Tongue (tissue), 2 donors: Measurements from ENCODE around the gene SLC8B1. TPM values are rescaled to one million over a fixed set of nuclear protein-coding genes. Genes with fewer than 3 reads are reported as not detected.

ENCODE experiments used
- DNase-seq: peaks from one replicate; pipeline ENCODE4 v3.0.0-alpha.2; 2015
- total RNA-seq: library from RNA; depleted of rRNA; stranded (reverse); fragments of >200 nt; gene quantifications from one replicate; pipeline ENCODE4 v1.2.3, GENCODE V29; 2014

The SLC8B1 gene
- 18.5 TPM for total RNA-seq

GRCh38 chr12:113334786-113335539 lies at the start of gene SLC8B1:
Gene SLC8B1, minus strand, starts transcription at chr12:113335109. Its CDS starts 2,231 bp downstream, at chr12:113332878.
- DNase-seq = peak; percentile 88

- DNase-seq = no peak
Measured at GRCh38 chr12:113382206-113382605, 47.3 kb upstream of the SLC8B1 start.

GRCh38 chr12:113381220-113381619 lies 46.3 kb upstream of the SLC8B1 start:
- no peak for DNase-seq

GRCh38 chr12:113378291-113378690 lies 43.4 kb upstream of the SLC8B1 start:
- DNase-seq = no peak

- no peak for DNase-seq
Measured at GRCh38 chr12:113374823-113375428, 40.0 kb upstream of the SLC8B1 start.

GRCh38 chr12:113373969-113374368 lies 39.1 kb upstream of the SLC8B1 start:
- DNase-seq = no peak

- no peak for DNase-seq
Measured at GRCh38 chr12:113373440-113373839, 38.5 kb upstream of the SLC8B1 start.

- no peak for DNase-seq
Measured at GRCh38 chr12:113372371-113372770, 37.5 kb upstream of the SLC8B1 start.

- DNase-seq = no peak
Measured at GRCh38 chr12:113371808-113372207, 36.9 kb upstream of the SLC8B1 start.

GRCh38 chr12:113370923-113371682 lies 36.2 kb upstream of the SLC8B1 start:
- DNase-seq = no peak

GRCh38 chr12:113369391-113369985 lies 34.6 kb upstream of the SLC8B1 start:
- no peak for DNase-seq

- no peak for DNase-seq
Measured at GRCh38 chr12:113368331-113368730, 33.4 kb upstream of the SLC8B1 start.

GRCh38 chr12:113366827-113367226 lies 31.9 kb upstream of the SLC8B1 start:
- DNase-seq = peak; percentile 52

GRCh38 chr12:113365639-113366395 lies 30.9 kb upstream of the SLC8B1 start:
- no peak for DNase-seq

GRCh38 chr12:113364698-113365097 lies 29.8 kb upstream of the SLC8B1 start:
- DNase-seq = no peak

- DNase-seq = no peak
Measured at GRCh38 chr12:113361574-113362370, 26.9 kb upstream of the SLC8B1 start.

GRCh38 chr12:113359939-113360748 lies 25.2 kb upstream of the SLC8B1 start:
- DNase-seq = no peak

GRCh38 chr12:113359133-113359938 lies 24.4 kb upstream of the SLC8B1 start:
- peak; percentile 48 for DNase-seq
